NCI-H1694 (cell line): Measurements from ENCODE around the gene SEMA6D.
A peak's percentile ranks its signal among the peaks of the same experiment; 100 is the strongest.

Experiments
- DNase-seq: peaks from one replicate; lab custom pipeline; 2025; lab: John Stamatoyannopoulos, UW

SEMA6D gene

DNA sequence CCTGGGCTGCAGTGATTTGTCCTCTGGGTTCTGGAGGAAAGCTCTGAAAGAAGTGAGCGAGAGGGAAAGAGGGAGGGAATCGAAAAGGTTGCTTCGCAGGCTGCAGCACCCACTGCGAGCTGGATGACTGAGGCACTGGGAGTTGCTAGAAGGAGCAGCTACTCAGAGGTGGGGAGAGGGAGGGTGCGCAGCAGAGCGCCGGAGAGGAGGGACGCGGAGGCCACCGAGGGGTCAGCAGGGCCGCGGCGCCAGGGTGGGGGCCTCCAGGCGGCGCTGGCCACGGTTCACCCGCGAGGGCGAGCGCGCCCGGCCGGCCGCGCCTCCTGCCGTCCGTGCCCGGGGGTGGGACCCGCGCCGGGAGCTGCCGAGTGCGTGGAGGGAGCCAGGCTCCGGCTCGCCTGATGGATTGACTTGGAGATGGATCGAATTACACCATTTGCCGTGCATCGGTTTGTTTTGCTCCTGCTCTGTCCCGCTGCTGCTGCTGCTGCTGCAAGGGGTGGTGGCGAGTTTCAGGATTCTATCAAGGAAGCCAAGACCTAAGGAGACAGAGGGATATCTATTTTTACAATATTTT is at the start of gene SEMA6D:
SEMA6D (plus strand) TSS at position 470 of the 577 bp plus-strand sequence. CDS start 42,294 bp downstream, outside the sequence.
- DNase-seq = peak; percentile 51

GRCh38 chr15:47669221-47669620 is 48.1 kb upstream of the SEMA6D start:
- DNase-seq = peak; percentile 53

- DNase-seq = no peak
These were observed 46.9 kb upstream of the SEMA6D start for GRCh38 chr15:47670365-47670764.

DNA sequence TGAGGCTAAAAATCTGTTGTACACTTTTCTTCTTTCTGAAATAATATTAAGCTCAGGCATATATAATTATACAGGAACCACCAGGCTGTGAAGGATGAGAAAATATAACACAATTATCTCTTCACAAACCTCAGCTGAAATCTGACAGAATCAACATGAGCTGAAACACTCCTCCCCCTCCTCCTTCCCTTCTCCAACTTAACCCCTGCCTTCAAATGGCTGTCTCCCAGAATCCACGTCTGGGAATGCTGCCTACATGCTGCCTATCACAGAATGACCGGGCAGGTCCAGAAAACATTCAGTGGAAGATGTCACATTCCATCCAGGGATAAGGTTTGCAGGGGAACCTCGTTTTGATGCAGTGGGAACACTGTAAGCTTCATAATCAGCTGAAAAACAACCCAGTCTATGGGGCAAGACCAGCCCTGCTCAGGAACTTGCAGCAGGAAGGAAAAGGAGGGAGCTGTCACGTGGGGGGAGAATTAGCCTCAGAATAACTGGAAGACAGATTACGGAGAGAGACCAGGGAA is 44.0 kb upstream of the SEMA6D start:
- DNase-seq = no peak

DNA sequence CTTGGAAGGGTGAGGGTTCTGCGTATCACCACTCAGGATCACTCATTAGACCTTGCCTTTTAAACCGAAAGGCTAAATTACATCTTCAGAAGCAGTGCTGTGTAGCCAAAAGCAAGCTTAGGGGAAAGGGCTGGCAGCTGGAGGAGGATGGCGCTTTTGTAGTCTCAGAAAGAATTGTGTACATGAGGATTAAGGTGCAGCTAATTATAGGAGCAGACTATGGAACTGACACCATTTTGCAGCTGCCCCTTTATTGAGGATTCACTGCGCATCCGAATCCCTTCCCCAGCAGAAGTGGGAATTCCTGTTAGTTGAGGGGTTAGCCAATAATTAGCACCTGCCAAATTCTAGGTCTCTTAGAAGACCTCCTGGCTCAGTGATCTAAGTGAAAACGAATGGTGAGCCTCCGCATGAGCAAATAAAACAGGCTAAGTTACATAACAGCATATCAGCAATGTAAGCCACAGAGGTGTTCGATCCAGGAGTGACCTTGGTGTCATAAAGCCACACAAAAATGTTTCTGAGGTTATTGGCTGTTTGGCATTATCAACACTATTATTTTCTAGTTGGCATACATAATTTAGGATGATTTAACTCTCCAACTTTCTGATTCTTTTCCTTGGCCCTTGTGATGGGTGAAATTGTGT is 42.6 kb upstream of the SEMA6D start:
- no peak for DNase-seq

DNA sequence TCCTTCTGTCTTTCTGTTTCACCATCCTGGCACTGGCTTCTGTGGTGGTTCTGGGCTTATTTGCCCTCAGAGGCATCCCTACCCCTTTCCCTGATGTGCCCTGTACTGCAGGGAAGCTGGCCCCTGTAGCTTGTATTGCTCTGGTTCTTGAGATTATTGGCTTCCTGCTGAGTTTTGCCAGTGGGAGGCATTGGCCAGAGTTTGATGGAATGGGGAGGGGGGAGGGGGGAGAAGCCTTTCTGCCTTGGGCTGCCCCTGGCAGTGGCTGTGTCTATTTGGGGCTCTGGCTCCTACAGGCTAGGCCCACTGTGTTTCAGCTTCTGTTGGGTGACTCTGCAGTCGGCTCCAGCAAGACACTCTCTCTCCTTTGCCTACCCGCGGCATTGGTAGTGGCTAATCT is 41.6 kb upstream of the SEMA6D start:
- no peak for DNase-seq

GRCh38 chr15:47678040-47678439 is 39.3 kb upstream of the SEMA6D start:
- no peak for DNase-seq

DNA sequence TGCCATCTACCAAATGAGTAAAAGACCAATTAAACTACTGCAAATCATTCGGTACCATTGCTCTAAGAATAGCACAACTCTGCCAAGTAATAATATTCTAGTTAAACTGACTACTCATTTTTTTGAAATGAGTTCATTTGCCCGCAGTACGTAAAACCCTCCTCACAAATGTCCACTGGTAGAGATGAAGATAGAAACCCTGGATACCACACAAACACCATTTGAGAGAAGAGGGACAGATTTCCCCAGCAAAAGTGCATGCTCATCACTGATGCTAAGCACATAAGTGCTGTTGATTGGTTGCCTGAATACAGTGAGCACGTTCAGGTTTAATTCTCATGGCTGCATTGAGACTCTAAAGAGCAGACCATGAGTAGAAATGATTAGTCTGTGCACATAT is 34.6 kb upstream of the SEMA6D start:
- DNase-seq = no peak

DNA sequence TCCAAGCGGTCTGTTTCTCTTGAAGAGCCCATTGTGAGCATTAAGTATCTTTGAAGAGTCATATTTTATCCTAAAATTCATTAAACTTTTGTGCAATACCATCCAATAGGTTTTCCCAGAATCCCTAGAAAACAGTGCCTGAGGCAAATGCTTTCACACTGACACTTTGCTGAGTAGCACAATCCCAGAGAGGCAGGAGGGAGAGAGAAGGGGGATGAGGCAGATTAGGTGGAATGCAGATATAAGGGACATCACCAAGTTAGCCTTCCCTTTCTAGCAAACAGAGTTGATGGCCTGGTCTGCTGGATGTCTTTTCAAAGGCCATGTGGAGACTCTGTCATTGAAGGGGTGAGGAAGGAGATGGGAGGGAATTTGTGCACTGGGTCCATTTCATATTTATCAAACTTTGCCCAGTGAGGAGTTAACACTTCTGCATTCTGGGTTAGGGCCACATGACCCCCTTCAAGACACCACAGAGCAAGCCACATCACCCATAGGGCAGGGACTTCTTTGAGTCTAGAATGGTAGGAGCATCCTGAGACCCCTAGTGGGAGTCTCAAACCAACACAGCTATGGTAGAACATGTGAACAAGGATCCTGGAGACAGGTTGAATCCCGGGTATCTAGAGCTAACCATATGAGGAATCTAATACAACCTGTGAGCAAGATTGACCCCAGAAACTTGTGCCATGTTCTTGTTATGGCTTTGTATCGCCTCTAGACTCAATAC is 32.0 kb upstream of the SEMA6D start:
- DNase-seq = no peak

- no peak for DNase-seq
These were observed 28.7 kb upstream of the SEMA6D start for GRCh38 chr15:47688573-47689086.

DNA sequence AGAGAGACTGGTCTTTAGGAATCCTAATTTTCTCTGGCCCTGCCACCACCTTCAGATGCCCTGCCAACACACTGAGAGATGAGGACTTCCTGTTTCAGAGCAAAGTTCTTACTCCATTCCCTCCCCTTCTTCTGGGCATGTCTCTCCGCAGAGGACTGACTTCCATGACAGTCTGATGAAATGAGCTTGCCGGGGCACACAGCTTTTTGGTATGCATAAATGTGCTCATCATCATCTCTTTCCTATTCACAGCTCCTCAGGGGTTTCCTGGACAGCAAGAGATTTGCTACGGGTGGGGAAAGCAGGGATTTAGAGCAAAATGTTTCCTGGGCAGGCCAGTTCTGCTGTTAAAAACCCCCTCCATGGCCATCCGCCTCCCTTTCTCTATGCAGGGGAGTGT is 27.6 kb upstream of the SEMA6D start:
- DNase-seq = no peak

GRCh38 chr15:47691882-47692281 is 25.4 kb upstream of the SEMA6D start:
- DNase-seq = no peak

DNA sequence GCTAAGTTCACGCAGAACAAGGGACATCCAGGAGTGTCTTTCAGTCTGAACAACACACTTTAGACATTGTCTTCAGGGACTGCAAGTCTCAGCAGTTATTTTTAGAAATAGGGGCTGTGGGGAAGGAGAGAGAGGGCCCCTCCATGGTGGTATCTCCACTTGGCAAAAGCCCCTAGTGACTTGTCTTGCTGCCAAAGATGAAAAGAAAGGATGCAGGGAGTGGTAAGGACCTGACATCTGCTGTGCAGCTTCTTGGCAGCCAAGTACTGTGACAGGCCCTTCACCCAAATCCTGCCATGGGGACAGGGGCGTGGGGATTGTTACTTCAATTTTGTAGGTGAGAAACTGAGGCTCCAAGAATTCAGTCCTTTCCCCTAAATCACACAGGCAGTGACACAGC is 21.0 kb upstream of the SEMA6D start:
- DNase-seq = no peak

DNA sequence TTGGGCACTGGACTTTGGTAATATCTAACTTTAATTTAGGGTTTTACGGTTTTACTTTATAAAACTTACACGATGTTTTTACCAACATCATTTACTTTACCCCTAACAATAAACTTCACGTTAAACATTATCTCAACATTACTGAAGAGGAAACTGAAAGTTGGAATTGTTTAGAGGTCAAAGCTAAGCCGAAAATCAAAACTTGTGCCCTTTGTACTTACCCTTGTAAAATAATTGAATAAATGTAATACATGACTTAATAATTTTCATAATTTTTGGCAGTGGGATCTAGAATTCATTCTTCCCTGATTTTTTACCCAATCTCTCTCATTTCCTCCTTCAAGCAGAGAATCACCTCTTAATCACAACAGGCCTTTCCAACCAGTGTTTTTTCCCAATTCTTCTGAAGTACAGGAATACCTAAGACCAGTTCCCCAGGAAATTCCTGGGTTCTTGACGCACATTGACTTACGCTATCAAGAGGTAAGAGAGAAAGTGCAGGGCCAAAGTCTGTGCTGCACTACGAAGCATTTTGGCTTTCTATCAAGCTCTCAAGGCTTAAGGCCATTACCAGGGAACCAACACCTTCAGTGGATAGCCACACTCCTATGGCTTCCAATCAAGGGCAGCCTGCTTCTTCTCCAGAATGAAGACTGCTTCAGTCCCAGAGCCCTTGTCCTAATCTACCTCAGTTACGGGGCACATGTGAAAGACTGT is 11.9 kb upstream of the SEMA6D start:
- DNase-seq = no peak

- DNase-seq = no peak
These were observed 9.9 kb upstream of the SEMA6D start for GRCh38 chr15:47707391-47707790.

GRCh38 chr15:47708161-47708980 is 8.9 kb upstream of the SEMA6D start:
- no peak for DNase-seq

- DNase-seq = no peak
These were observed 5.7 kb upstream of the SEMA6D start for GRCh38 chr15:47711655-47712054.

- DNase-seq = no peak
These were observed 1.9 kb upstream of the SEMA6D start for GRCh38 chr15:47715402-47715801.

- no peak for DNase-seq
These were observed 1.4 kb upstream of the SEMA6D start for GRCh38 chr15:47715856-47716445.

DNA sequence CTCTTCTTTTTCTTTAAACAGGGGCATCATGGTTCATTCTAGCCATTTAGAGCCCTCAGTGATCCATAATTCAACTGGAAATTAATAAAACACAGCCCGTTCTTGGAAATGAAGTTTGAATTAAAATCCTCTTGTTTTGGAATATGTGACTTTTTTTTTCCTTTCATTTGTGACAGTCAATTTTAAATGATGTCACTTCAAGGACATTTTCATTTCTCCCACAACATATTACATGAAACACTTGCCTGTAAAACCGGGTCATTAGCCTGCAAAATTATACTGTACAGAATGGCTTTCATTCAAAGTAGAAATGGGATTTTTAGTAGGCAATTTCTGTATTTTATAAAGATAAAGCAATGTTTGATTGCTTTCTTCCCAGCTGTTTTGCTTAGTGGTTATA is 789 bp upstream of the SEMA6D start:
- DNase-seq = no peak
